Measurements from ENCODE around the gene PLET1.

The PLET1 gene

GRCh38 chr11:112237451-112237850, 23.2 kb downstream of the PLET1 start:
- DNase-seq: no peak

DNA sequence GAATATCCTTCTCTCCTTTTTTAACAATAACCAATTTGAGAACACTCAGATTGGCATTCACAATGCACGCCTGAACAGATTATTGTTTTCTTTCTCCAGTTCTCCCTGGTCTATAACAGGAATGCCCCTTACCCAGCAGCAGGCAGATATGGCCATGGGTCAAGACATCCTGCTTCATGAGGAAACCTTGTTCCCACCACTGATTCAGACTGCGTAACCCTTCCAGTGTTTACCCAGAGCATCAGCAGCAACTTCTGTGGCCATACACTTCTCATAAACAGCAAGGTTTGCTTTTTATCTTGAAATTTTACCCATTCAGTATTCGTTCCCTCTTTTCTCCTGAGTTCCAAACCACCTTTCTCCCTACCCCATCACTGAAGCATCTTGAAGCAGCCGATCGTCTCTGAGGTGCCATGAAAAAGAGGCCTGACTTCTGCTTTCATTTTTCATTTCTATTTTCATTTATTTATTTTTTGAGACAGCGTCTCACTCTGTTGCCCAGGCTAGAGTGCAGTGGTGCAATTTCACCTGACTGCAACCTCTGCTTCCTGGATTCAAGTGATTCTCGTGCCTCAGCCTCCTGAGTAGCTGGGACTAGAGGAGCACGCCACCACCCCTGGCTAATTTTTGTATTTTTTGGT, 24.8 kb downstream of the PLET1 start:
- DNase-seq: no peak

DNA sequence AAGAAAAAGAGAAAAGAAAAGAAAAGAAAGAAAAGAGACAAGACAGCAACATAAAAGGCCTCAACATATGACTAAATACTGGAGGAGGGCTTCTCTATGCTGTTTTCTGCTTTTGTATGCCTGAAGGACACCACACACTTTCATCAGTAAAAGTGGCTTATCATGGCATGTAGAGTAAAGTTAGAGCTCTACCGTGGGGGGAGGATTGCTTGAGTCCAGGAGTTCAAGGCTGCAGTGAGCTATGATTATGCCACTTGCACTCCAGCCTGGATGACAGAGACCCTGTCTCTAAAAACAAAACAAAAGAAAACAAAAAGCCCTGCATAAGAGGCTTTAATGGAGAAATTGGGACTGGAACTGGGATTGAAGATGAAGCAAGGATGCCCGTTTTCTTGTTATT, 28.7 kb downstream of the PLET1 start:
- DNase-seq: no peak

DNA sequence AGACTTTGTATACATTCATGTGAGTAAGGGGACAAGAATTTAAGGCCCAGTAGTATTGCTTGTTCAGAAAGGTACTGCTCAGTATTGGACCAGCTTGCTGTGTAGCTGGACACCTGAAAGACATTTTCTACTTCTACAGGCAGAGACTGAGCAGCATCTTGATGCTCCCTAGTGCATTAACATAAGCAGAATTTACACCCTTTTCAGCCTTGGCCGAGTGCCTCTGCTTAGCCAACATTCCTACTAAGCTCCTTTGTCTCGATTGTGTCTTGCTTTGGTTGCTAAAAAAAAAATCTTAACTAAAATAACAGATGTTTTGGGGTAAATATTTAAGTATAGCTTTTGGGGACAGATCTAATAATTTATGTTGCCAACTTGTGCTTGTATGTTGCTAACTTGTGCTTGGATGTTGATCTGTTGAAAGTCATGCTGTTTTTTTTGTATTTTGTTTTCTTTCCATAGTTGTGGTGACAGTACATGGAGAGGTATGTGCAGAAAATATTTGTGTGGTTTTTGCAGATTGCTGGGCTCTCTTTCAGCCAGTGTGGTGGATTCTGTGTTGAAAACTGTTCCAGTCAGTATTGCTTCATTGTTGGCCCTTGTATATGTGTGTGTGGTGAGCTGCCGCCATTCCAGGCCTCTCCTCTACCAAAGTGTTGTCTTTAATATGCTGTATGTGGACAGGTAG, 30.8 kb downstream of the PLET1 start:
- DNase-seq: no peak

DNA sequence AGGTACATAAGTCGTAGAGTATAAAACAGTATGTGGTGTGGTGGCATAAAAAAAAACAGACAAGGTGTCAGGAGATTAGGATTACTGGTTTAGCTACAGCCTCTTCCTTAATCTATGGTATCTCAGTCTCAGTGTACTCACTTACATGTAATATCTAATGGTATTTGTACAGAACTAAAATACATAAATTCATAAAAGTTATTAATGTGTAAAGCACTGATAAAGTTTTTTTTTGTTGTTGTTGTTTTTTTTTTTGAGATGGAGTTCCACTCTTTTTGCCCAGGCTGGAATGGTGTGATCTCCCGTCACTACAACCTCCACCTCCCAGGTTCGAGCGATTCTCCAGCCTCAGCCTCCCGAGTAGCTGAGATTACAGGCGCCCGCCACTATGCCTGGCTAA, 31.5 kb downstream of the PLET1 start:
- no peak for DNase-seq

- DNase-seq: no peak
Observed at GRCh38 chr11:112228706-112229105, 32.0 kb downstream of the PLET1 start.

DNA sequence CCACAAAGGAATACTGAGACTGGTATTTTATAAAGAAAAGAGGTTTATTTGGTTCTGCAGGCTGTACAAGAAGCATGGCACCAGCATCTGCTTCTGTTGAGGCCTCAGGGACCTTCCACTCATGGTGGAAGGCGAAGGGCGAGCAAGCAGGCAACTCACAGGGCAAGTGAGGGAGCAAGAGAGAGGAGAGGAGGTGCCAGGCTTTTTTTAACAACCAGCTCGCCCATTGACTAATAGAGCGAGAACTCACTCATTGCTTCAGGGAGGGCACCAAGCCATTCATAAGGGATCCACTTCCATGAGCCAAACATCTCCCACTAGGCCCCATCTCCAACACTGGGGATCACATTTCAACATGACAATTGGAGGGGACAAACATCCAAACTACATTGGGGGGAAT, 33.2 kb downstream of the PLET1 start:
- no peak for DNase-seq

- DNase-seq: no peak
Observed at GRCh38 chr11:112226831-112227401, 33.7 kb downstream of the PLET1 start.

DNA sequence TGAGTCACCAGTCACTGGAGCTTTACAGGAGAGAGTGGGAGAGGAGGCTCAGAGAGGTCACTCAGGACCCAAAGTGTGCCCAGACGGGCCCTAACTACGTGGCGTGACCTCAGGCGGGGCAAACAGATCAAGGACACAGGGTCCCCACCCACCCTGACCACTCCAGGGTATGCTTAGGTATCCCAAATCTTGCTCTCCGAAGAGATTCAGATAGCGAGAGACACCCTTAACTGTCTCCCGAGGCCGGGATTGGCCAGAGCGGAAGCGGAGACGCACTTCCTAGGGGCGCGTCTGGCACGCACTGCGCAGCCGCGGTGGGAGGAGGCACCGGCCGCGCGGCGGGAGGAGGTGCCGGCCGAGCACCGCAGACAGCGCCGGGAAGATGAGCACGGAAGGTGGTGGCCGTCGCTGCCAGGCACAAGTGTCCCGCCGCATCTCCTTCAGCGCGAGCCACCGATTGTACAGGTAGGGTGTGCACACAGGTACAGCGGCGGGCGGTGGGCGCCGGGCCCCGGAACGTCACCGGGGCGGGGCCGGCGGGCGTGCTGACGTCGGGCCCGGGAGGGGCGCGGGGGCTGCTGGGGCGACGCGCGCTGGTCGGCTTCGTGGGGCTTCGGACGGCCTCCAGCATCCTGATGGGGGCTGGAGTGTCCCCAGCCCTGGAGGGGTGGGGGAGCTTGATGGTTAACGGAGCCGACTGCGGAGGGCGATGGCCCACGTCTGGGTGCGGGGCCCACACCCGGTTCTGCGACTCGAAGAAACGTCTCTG, 34.4 kb downstream of the PLET1 start, which contains the start of gene PTS:
PTS (plus strand) TSS at position 367 of the 769 bp plus-strand sequence; CDS start at position 383, 16 bp downstream.
- DNase-seq: peak; percentile 88

- DNase-seq: no peak
Observed at GRCh38 chr11:112225753-112226061, 35.0 kb downstream of the PLET1 start.

GRCh38 chr11:112223754-112224532, 36.7 kb downstream of the PLET1 start:
- DNase-seq: no peak

- DNase-seq: no peak
Observed at GRCh38 chr11:112223121-112223520, 37.5 kb downstream of the PLET1 start.

DNA sequence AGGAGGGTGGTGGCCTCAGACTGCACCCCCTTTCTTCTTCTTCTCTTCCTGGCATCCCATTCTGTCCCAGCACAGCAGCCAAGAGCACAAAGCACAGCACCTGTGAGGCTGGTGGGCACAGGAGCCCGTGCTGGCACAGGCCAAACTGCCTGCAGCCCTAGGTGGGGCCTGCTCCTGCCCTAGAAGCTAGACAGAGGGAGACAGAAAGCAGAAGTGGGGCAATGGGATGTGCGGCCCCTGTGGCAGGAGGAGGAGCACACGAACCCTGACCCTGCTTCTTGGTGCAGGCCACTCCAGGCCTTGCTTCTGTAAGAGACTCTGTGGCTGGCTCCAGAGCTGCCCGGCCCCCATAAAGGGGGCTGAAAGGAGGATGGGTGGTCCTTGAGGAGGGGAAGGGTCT, 38.4 kb downstream of the PLET1 start:
- DNase-seq: no peak

GRCh38 chr11:112221274-112221835, 39.3 kb downstream of the PLET1 start:
- DNase-seq: no peak

- DNase-seq: peak; percentile 75
Observed at GRCh38 chr11:112219476-112220232, 41.0 kb downstream of the PLET1 start.

DNA sequence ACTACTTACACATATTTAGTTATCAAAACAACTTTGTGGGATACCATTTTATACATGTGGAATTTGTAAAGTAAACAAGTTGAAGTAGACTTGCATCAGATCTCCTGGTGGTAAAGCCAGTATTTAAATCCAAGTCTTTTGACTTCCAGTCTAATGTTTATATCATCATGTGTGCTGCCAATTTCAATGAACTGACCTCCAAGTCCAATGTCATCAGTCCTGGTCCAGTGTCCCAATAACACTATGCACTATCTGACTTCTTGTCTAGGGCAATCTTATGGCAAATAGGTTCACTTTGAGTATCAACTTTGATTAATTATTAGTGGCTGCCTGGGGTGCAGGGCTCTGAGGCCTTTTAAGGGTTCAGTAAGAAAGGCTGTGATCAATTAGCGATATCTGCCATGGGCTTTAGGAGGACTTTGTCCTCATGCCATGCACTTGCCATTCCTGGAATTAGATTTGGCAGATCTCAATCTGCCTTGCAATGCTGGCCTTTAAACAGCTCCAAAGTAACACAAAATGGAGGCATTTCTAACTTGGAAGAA, 44.0 kb downstream of the PLET1 start:
- no peak for DNase-seq

- no peak for DNase-seq
Observed at GRCh38 chr11:112215621-112216020, 45.0 kb downstream of the PLET1 start.

DNA sequence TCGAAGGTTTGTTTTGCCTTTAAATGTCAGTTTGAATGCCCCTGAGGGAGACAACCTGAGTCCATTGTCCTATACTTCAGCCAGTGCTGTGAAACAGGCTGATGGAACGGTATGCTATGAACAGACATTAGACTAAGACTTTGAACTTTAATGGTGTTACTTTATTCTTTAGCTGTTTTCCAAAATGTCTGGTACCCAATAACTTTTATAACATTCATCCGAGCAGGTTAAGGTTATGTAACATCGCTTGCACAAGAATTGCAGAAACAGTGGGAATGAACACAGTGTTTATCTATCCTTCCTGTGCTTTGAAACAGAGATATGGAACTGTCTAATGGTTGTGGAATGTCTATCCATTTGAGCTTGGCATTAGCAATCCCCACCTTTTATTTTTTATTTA, 46.9 kb downstream of the PLET1 start:
- DNase-seq: no peak

GRCh38 chr11:112212710-112213109, 48.0 kb downstream of the PLET1 start:
- DNase-seq: no peak

GRCh38 chr11:112212290-112212689, 48.4 kb downstream of the PLET1 start:
- no peak for DNase-seq

GRCh38 chr11:112211536-112211935, 49.1 kb downstream of the PLET1 start:
- peak; percentile 38 for DNase-seq

DNA sequence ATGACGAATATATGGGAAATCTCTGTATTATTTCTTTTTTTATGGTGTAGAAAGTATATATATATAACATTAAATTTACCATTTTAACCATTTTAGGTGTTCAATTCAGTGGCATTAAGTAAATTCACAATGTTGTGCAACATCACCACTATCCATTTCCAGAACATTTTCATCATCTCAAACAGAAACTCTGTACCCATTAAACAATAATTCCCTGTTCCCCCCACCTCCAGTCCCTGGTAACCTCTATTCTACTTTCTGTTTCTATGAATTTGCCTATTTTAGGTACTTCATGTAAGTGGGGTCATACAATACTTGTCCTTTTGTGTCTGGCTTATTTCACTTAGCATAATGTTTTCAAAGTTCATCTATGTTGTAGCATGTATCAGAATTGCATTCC, 49.8 kb downstream of the PLET1 start:
- DNase-seq: no peak

All from activated CD4-positive, alpha-beta T cell treated with anti-CD3 and anti-CD28 coated beads, Interleukin-2, amount 50 U/mL, for 16 hours (primary cell).